GM12891 (cell line): ENCODE data around the gene ARFGEF2.

Source experiments
- POLR2A ChIP-seq: IDR thresholded peaks from 2 replicates; pipeline ENCODE4 v1.6.1; 2011; ENCODE audit warnings: low read depth, low read length, control low read depth
- POLR2AphosphoS5 ChIP-seq: IDR thresholded peaks from 2 replicates; pipeline ENCODE4 v1.6.1; 2011; ENCODE audit warnings: low read depth, low read length, control low read depth
- TAF1 ChIP-seq: IDR thresholded peaks from 2 replicates; pipeline ENCODE4 v1.6.1; 2011; ENCODE audit warnings: low read depth, low read length, control low read depth

GRCh38 chr20:48875233-48875913 is 46.1 kb upstream of the ARFGEF2 start:
- TF ChIP-seq POLR2AphosphoS5 (no peak), POLR2A (no peak), TAF1 (no peak)
